ENCODE data around the gene SGCA.

DNA sequence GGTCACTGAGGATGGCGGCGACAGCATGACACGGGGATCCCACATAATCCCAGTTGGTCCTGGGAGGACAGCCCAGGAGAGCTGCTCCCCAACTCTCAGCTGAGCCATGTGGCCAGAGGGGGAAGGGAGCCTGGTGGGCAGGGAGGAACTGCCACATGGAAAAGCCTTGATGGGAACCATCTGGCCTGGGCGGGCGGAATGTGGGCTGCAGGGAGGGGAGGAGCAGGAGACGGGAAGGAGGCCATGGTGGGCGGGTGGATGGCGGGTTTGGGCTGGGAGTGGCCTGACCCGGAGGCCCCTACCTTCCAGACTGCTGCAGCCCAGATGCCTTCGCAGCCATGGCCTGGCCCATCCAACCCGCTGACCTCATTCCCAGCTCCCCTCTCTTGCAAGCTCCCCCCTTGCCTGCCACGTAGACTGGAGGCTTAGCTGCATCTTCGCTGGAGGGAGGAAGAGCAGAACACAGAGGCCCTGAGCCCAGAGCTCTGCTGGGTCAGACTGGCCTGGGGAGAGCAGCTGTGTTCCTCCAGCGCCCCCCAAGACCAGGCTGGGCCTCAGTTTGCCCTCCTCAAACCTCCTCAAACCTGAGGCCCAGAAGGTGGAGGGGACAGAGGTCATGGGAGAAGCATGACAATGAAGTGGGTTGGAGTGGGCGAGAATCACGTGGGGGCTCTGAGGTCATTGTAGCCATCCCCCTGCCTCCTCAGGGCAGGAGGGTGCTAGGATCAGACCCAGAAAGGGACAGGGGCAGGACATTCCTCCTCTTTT is 43.9 kb downstream of the SGCA start:
- TF ChIP-seq POLR2A (IDR thresholded peaks at IDR 0.05; ENCODE audit: low read depth, low read length), result no peak
- no peak for TF ChIP-seq POLR2AphosphoS5 (IDR thresholded peaks at IDR 0.05; ENCODE audit: low read depth, low read length)
